ENCODE measurements around the gene TAX1BP1.
A peak's percentile ranks its signal among the peaks of the same experiment; 100 is the strongest.

TAX1BP1 gene

GRCh38 chr7:27739909-27740448 lies at the start of gene TAX1BP1:
TSS of gene TAX1BP1 (plus strand) at chr7:27740162. CDS start at chr7:27748525, 8,363 bp downstream.
- peak within 1 kb of the TSS; percentile 95 for H3K27ac ChIP-seq
- DNase-seq (ENCODE audit: low read depth, low spot score), result peak; percentile 79

GRCh38 chr7:27690649-27691048 lies 49.3 kb upstream of the TAX1BP1 start:
- no peak for DNase-seq (ENCODE audit: low read depth, low spot score)
- H3K27ac ChIP-seq, result no peak overlapping the region

GRCh38 chr7:27693794-27694193 lies 46.2 kb upstream of the TAX1BP1 start:
- H3K27ac ChIP-seq, result no peak overlapping the region
- no peak for DNase-seq (ENCODE audit: low read depth, low spot score)

GRCh38 chr7:27695096-27695495 lies 44.9 kb upstream of the TAX1BP1 start:
- no peak overlapping the region for H3K27ac ChIP-seq

GRCh38 chr7:27697861-27698430 lies 42.0 kb upstream of the TAX1BP1 start:
- DNase-seq (ENCODE audit: low read depth, low spot score), result peak; percentile 43

More at GRCh38 chr7:27695096-27695495, 44.9 kb upstream of the TAX1BP1 start:
- DNase-seq (ENCODE audit: low read depth, low spot score), result no peak

GRCh38 chr7:27699751-27700150 lies 40.2 kb upstream of the TAX1BP1 start:
- H3K27ac ChIP-seq, result no peak overlapping the region
- no peak for DNase-seq (ENCODE audit: low read depth, low spot score)

More at GRCh38 chr7:27697861-27698430, 42.0 kb upstream of the TAX1BP1 start:
- H3K27ac ChIP-seq, result peak overlapping the region; percentile 28

- H3K27ac ChIP-seq, result no peak overlapping the region
- DNase-seq (ENCODE audit: low read depth, low spot score), result no peak
These were observed 39.5 kb upstream of the TAX1BP1 start for GRCh38 chr7:27700501-27700900.

- no peak overlapping the region for H3K27ac ChIP-seq
- no peak for DNase-seq (ENCODE audit: low read depth, low spot score)
These were observed 36.8 kb upstream of the TAX1BP1 start for GRCh38 chr7:27703181-27703580.

- H3K27ac ChIP-seq, result no peak overlapping the region
- DNase-seq (ENCODE audit: low read depth, low spot score), result no peak
These were observed 35.4 kb upstream of the TAX1BP1 start for GRCh38 chr7:27704422-27705199.

GRCh38 chr7:27705200-27705594 lies 34.8 kb upstream of the TAX1BP1 start:
- no peak overlapping the region for H3K27ac ChIP-seq
- DNase-seq (ENCODE audit: low read depth, low spot score), result no peak

GRCh38 chr7:27708485-27708884 lies 31.5 kb upstream of the TAX1BP1 start:
- no peak overlapping the region for H3K27ac ChIP-seq
- DNase-seq (ENCODE audit: low read depth, low spot score), result no peak

- H3K27ac ChIP-seq, result no peak overlapping the region
- no peak for DNase-seq (ENCODE audit: low read depth, low spot score)
These were observed 30.6 kb upstream of the TAX1BP1 start for GRCh38 chr7:27709137-27710075.

GRCh38 chr7:27712217-27712616 lies 27.7 kb upstream of the TAX1BP1 start:
- no peak for DNase-seq (ENCODE audit: low read depth, low spot score)
- H3K27ac ChIP-seq, result no peak overlapping the region

- no peak for DNase-seq (ENCODE audit: low read depth, low spot score)
- H3K27ac ChIP-seq, result no peak overlapping the region
These were observed 25.0 kb upstream of the TAX1BP1 start for GRCh38 chr7:27714831-27715444.

GRCh38 chr7:27723085-27723484 lies 16.9 kb upstream of the TAX1BP1 start:
- no peak for DNase-seq (ENCODE audit: low read depth, low spot score)
- no peak overlapping the region for H3K27ac ChIP-seq

GRCh38 chr7:27727058-27727457 lies 12.9 kb upstream of the TAX1BP1 start:
- DNase-seq (ENCODE audit: low read depth, low spot score), result no peak
- H3K27ac ChIP-seq, result no peak overlapping the region

- DNase-seq (ENCODE audit: low read depth, low spot score), result no peak
- H3K27ac ChIP-seq, result no peak overlapping the region
These were observed 9.8 kb upstream of the TAX1BP1 start for GRCh38 chr7:27730112-27730511.

GRCh38 chr7:27734583-27734982 lies 5.4 kb upstream of the TAX1BP1 start:
- no peak for DNase-seq (ENCODE audit: low read depth, low spot score)
- no peak overlapping the region for H3K27ac ChIP-seq

GRCh38 chr7:27735165-27735564 lies 4.8 kb upstream of the TAX1BP1 start:
- no peak overlapping the region for H3K27ac ChIP-seq
- no peak for DNase-seq (ENCODE audit: low read depth, low spot score)

- no peak for DNase-seq (ENCODE audit: low read depth, low spot score)
- no peak overlapping the region for H3K27ac ChIP-seq
These were observed 4.1 kb upstream of the TAX1BP1 start for GRCh38 chr7:27735831-27736230.

Measured in epithelial cell of prostate (primary cell).